BJ (cell line): ENCODE results near the gene MED13L. TPM values are rescaled to one million over a fixed set of nuclear protein-coding genes. Genes with fewer than 3 reads are reported as not detected.

Source experiments
- CTCF ChIA-PET: fragments of 350-600 bp; formaldehyde crosslinking; extraction: SDS; loops from one replicate; lab custom pipeline; 2021; ENCODE audit warnings: antibody characterized with exemption, inconsistent platforms; lab: Yijun Ruan, JAX
- POLR2A ChIA-PET: fragments of 300-600 bp; sonication (Branson Sonifier 250); formaldehyde crosslinking; extraction: SDS; loops from one replicate; lab custom pipeline; 2021; ENCODE audit warnings: antibody characterized with exemption; lab: Charles Lee
- DNase-seq: peaks from one replicate; pipeline ENCODE4 v3.0.0-alpha.2; 2011; ENCODE audit warnings: low read depth
- H3K27me3 ChIP-seq: 2 replicates; pipeline ENCODE4 v1.6.0; 2011; ENCODE audit warnings: low read length; ENCODE audit not compliant: control insufficient read depth, insufficient read depth
- H3K36me3 ChIP-seq: 2 replicates; pipeline ENCODE4 v1.5.1; 2011; ENCODE audit warnings: low read length; ENCODE audit not compliant: control insufficient read depth, insufficient read depth
- H3K4me3 ChIP-seq: 2 replicates; pipeline ENCODE4 v1.5.1; 2011; ENCODE audit warnings: low read depth, mild to moderate bottlenecking, control low read depth, low read length
- CTCF ChIP-seq: IDR thresholded peaks from 2 replicates; pipeline ENCODE4 v1.5.1; 2011; ENCODE audit warnings: low read depth, mild to moderate bottlenecking, control low read depth, inconsistent platforms, low read length, moderate library complexity; ENCODE audit not compliant: insufficient read depth
- polyA plus RNA-seq: library from polyadenylated mRNA; depleted of rRNA; stranded (reverse); fragments of >200 nt; gene quantifications from 2 replicates; pipeline ENCODE4 v1.2.3, GENCODE V29; 2011

Gene MED13L
- polyA plus RNA-seq, 1 experiment = 43.7 TPM

GRCh38 chr12:116027551-116027821, 250.0 kb downstream of the MED13L start:
- no peak for DNase-seq
- H3K4me3 ChIP-seq = no peak overlapping the region
- H3K27me3 ChIP-seq = no peaks in the 10 kb centered on the region
- no peak for TF ChIP-seq CTCF
- ChIA-PET POLR2A (no interaction called here), CTCF (no interaction called here)
- no peaks in the 10 kb centered on the region for H3K36me3 ChIP-seq

GRCh38 chr12:116026768-116027550, 250.5 kb downstream of the MED13L start:
- no peaks in the 10 kb centered on the region for H3K36me3 ChIP-seq
- ChIA-PET POLR2A (no interaction called here), CTCF (no interaction called here)
- no peaks in the 10 kb centered on the region for H3K27me3 ChIP-seq
- H3K4me3 ChIP-seq = no peak overlapping the region
- no peak for TF ChIP-seq CTCF
- no peak for DNase-seq

- ChIA-PET CTCF (no interaction called here), POLR2A (no interaction called here)
- no peak for TF ChIP-seq CTCF
- no peak for DNase-seq
- no peak overlapping the region for H3K4me3 ChIP-seq
- H3K27me3 ChIP-seq = no peaks in the 10 kb centered on the region
- no peaks in the 10 kb centered on the region for H3K36me3 ChIP-seq
Observed at GRCh38 chr12:116026346-116026745, 251.1 kb downstream of the MED13L start.

- POLR2A ChIA-PET = no interaction called here
- TF ChIP-seq CTCF = no peak
Observed at GRCh38 chr12:116024769-116025168, 252.7 kb downstream of the MED13L start.

GRCh38 chr12:116019415-116019814, 258.1 kb downstream of the MED13L start:
- no peak for TF ChIP-seq CTCF
- no peaks in the 10 kb centered on the region for H3K27me3 ChIP-seq
- DNase-seq = no peak
- ChIA-PET POLR2A (no interaction called here), CTCF (interaction anchor here (0.6 kb wide), 1 partner anchor 22 kb away, joined by 3 read pairs; no protein-coding TSS in a partner anchor)
- peaks cover 5% of the 10 kb centered on the region for H3K36me3 ChIP-seq
- H3K4me3 ChIP-seq = no peak overlapping the region

More at GRCh38 chr12:116024769-116025168, 252.7 kb downstream of the MED13L start:
- Histone ChIP-seq H3K4me3 (no peak overlapping the region), H3K27me3 (no peaks in the 10 kb centered on the region), H3K36me3 (no peaks in the 10 kb centered on the region)
- CTCF ChIA-PET = no interaction called here
- no peak for DNase-seq
